ENCODE data around the gene CEP131.

DNA sequence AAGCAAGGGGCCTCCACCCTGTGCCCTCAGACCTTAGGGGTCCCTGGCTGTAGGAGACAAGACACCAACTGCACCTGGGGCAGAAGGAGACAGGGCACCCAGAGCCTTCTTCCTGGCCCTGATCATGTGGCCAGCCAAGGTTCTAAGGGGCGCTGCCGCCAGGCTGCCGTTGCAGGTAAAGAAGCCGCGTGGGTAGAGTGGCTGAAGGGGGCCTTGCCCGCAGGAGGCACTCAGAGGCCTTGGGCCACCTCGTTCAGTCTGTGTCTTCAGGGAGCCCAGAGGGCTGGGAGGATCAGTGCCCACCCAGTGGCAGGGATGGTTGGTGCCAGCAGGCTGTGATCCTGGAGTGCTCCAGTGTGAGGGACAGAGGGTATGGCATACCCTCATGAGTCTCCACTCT is 55.1 kb downstream of the CEP131 start:
- TF ChIP-seq, protein P1, sequence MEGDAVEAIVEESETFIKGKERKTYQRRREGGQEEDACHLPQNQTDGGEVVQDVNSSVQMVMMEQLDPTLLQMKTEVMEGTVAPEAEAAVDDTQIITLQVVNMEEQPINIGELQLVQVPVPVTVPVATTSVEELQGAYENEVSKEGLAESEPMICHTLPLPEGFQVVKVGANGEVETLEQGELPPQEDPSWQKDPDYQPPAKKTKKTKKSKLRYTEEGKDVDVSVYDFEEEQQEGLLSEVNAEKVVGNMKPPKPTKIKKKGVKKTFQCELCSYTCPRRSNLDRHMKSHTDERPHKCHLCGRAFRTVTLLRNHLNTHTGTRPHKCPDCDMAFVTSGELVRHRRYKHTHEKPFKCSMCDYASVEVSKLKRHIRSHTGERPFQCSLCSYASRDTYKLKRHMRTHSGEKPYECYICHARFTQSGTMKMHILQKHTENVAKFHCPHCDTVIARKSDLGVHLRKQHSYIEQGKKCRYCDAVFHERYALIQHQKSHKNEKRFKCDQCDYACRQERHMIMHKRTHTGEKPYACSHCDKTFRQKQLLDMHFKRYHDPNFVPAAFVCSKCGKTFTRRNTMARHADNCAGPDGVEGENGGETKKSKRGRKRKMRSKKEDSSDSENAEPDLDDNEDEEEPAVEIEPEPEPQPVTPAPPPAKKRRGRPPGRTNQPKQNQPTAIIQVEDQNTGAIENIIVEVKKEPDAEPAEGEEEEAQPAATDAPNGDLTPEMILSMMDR (IDR thresholded peaks at IDR 0.05), result no peak
- no peak for TF ChIP-seq POLR2A (IDR thresholded peaks at IDR 0.05)
